Measurements from ENCODE around the gene TUBGCP4.

DNA sequence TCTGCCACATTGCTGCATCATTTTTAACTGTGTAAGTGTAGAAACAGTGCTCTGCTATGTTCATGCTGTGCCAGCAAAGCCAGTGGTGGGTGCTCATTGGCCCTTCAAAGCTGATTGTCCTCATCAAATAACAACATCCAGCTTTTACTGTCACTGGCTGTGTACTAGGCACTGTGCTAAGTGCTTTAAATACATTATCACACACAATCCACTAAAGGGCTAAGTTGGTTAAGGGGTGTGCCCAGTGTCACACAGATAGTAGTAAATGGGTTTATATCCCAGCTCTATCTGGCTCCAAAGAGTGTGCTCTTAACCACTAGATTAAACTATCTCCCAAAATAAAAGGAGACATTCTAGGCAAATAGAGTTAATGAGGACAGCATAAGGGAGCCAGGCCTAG lies 7.7 kb downstream of the TUBGCP4 start:
- TF ChIP-seq, protein P1, sequence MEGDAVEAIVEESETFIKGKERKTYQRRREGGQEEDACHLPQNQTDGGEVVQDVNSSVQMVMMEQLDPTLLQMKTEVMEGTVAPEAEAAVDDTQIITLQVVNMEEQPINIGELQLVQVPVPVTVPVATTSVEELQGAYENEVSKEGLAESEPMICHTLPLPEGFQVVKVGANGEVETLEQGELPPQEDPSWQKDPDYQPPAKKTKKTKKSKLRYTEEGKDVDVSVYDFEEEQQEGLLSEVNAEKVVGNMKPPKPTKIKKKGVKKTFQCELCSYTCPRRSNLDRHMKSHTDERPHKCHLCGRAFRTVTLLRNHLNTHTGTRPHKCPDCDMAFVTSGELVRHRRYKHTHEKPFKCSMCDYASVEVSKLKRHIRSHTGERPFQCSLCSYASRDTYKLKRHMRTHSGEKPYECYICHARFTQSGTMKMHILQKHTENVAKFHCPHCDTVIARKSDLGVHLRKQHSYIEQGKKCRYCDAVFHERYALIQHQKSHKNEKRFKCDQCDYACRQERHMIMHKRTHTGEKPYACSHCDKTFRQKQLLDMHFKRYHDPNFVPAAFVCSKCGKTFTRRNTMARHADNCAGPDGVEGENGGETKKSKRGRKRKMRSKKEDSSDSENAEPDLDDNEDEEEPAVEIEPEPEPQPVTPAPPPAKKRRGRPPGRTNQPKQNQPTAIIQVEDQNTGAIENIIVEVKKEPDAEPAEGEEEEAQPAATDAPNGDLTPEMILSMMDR (IDR thresholded peaks at IDR 0.05) = no peak
- TF ChIP-seq POLR2A (IDR thresholded peaks at IDR 0.05) = no peak
- no peak for TF ChIP-seq EP300 (IDR thresholded peaks at IDR 0.05)
